AG04449 (cell line): Measurements from ENCODE around the gene TNP1.

Experiments used
- CTCF ChIA-PET: fragments of 350-600 bp; formaldehyde crosslinking; extraction: SDS; loops from one replicate; lab custom pipeline; 2021; ENCODE audit warnings: antibody characterized with exemption; lab: Yijun Ruan, JAX
- POLR2A ChIA-PET: fragments of 400-600, 350-600 bp; formaldehyde crosslinking; extraction: SDS; loops from one replicate; lab custom pipeline; 2020; ENCODE audit warnings: antibody characterized with exemption, inconsistent platforms; lab: Yijun Ruan, JAX
- DNase-seq: peaks from one replicate; pipeline ENCODE4 v3.0.0-alpha.2; 2010; ENCODE audit warnings: low read depth, low spot score
- H3K4me3 ChIP-seq: 2 replicates; pipeline ENCODE4 v1.5.1; 2011; ENCODE audit warnings: low read depth, mild to moderate bottlenecking, control low read depth, low read length
- TF ChIP-seq, protein P1 (sequence below): IDR thresholded peaks from one replicate; pipeline ENCODE4 v1.5.1; 2011; ENCODE audit warnings: mild to moderate bottlenecking, moderate library complexity, low read length, control low read depth, inconsistent platforms; ENCODE audit not compliant: insufficient read depth; ENCODE audit errors: missing control alignments

Gene TNP1, protein sequence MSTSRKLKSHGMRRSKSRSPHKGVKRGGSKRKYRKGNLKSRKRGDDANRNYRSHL

DNA sequence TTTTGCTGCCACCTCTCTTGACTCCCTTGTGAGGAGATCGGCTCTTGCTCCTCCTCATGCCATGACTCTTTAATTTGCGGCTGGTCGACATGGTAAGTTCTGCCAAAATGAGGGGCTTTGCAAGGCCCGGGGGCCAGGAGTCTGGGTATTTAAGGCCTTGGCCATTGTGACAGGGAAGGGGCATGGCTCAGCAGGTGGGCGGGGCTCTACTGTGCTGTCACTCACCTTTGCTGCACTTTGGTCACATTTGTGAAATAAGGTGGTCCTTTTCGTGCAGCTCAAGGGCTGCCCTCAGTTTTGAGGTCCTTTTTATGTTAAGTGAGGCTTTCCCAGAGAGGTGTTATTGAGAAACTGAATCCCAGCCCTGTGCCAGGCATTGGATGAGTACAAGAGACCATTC lies at the start of gene TNP1:
TSS of gene TNP1 (minus strand) at position 121 of the 400 bp plus-strand sequence. CDS start at position 91, 30 bp downstream.
- ChIA-PET POLR2A (no interaction called here), CTCF (no interaction called here)
- TF ChIP-seq, protein P1, sequence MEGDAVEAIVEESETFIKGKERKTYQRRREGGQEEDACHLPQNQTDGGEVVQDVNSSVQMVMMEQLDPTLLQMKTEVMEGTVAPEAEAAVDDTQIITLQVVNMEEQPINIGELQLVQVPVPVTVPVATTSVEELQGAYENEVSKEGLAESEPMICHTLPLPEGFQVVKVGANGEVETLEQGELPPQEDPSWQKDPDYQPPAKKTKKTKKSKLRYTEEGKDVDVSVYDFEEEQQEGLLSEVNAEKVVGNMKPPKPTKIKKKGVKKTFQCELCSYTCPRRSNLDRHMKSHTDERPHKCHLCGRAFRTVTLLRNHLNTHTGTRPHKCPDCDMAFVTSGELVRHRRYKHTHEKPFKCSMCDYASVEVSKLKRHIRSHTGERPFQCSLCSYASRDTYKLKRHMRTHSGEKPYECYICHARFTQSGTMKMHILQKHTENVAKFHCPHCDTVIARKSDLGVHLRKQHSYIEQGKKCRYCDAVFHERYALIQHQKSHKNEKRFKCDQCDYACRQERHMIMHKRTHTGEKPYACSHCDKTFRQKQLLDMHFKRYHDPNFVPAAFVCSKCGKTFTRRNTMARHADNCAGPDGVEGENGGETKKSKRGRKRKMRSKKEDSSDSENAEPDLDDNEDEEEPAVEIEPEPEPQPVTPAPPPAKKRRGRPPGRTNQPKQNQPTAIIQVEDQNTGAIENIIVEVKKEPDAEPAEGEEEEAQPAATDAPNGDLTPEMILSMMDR: no peak
- no peak for DNase-seq
- H3K4me3 ChIP-seq: no peak within 1 kb of the TSS

DNA sequence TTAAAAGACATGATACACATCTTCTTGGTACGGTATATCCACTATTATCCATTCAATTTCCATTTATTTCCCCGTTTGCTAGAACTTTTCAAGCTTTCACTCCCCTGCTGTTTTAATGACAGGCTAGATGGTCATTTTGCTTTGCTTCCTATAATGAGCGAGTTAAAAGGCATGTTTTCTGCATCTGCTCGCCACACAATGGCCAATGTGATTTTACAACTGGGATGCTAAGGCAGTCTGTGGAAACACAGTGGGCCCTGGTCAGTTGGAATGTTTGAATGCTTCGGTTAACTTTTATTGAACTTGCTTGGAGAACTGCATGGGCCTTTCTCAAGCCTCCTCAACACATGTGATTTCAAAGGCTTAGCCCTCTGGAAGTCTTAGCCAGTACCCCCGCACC lies 48.4 kb upstream of the TNP1 start:
- CTCF ChIA-PET: interaction anchor here (1.3 kb wide), 1 partner anchor 234 kb away, joined by 3 read pairs; no protein-coding TSS in a partner anchor
- POLR2A ChIA-PET: no interaction called here
- H3K4me3 ChIP-seq: no peak overlapping the region
- TF ChIP-seq, protein P1: no peak
- DNase-seq: no peak

DNA sequence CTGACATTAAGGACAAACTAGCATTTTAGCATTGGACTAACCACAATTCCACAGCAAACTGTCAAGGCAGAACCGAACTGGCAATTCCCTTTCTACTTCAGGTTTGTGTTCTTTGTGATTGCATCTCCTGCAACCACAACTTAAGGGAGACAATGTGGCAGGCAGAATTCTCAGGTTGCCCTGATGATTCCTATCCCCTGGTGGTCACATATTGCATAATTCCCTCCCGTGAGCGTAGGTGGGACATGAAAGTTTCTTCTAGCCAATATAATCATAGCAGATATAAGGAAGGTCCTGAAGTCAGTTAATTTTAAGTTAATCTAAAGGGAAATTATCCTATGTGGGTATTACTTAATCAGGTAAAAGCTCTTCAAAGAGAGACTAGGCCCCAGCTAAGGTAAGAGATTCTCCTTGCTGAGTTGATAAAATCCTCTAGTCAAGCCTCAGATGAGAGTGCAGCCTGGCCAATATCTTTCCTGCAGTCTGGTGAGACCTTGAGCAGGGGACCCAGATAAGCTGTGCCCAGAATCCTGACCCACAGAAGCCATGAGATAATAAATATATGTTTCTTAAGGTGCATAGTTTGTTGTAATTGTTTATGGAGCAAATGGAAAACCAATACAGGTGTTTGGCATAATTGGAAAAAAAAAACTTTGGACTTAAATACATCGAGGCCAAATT lies 45.9 kb upstream of the TNP1 start:
- ChIA-PET CTCF (no interaction called here), POLR2A (no interaction called here)
- no peak for DNase-seq
- H3K4me3 ChIP-seq: no peak overlapping the region
- TF ChIP-seq, protein P1: no peak

DNA sequence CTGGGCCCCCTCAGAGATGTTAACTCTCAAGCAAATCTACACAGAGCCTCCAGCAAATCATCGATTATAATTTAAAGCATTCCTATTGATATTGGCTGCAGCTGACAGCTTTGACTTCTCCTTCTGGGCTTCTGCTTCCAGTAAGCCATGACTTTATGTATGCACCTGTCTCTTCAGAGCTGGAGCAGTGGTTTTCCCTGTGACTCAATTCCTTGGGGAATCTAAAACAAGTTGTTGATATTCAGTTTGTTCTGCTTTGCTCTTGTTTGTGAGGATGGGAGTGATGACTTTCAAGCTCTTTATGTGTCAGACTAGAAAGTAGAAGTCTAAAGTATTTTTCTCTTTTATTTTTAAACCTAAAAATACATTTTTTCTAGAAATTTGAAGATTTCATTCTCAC lies 45.1 kb upstream of the TNP1 start:
- ChIA-PET POLR2A (no interaction called here), CTCF (no interaction called here)
- no peak for DNase-seq
- TF ChIP-seq, protein P1: no peak
- no peak overlapping the region for H3K4me3 ChIP-seq

DNA sequence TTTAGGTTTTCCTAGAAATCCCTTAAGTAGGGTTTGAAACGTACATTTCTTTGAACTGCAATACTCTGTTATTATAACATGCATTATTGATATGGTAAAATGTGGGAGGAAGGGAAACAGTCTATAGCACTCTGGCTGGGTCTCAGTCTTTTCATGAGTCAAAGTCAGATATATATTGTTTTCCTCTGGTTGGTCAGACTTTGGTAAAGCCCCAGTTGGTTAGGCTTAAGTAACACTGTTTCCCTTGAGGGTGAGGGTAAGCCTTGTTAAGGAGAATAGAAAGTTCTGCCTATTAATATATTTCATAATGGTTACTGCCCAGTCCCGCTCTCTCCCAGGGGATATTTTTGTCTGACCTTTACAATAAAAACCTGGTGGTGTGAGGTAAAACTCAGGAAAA lies 44.7 kb upstream of the TNP1 start:
- POLR2A ChIA-PET: no interaction called here
- CTCF ChIA-PET: no interaction called here
- TF ChIP-seq, protein P1: no peak
- no peak for DNase-seq
- H3K4me3 ChIP-seq: no peak overlapping the region

DNA sequence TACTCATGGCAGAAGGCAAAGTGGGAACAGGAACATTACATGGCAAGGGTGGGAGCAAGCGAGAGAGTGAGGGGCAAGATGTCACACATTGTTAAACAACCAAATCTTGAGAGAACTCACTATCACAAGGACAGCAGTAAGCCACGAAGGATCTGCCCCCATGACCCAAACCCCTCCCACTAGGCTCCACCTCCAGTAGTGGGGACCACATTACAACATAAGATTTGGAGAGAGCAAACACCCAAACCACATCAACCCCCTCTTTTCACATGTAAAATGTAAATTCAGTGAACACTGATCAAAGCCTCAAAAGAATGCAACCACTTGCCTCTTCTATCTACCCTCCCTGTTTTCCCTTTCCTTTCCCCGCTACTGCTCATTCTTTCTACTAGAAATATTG lies 43.6 kb upstream of the TNP1 start:
- ChIA-PET CTCF (no interaction called here), POLR2A (no interaction called here)
- no peak for DNase-seq
- H3K4me3 ChIP-seq: no peak overlapping the region
- TF ChIP-seq, protein P1: no peak
